SK-N-MC (cell line): ENCODE results near the gene GARIN5A.

ENCODE experiments used
- DNase-seq: peaks from one replicate; pipeline ENCODE4 v3.0.0-alpha.2; 2011; ENCODE audit warnings: low read depth, low spot score
- H3K27ac ChIP-seq: fragments of 200-600 bp; sonication (generic); 2 replicates; pipeline ENCODE4 v1.5.1; 2016; ENCODE audit warnings: mixed run types
- H3K36me3 ChIP-seq: fragments of 200-600 bp; sonication (generic); 2 replicates; pipeline ENCODE4 v1.6.1; 2017; ENCODE audit warnings: antibody characterized with exemption, low read length, mixed read lengths; ENCODE audit not compliant: insufficient read depth
- H3K4me3 ChIP-seq: fragments of 200-600 bp; sonication (generic); 2 replicates; pipeline ENCODE4 v1.5.1; 2016
- H3K9ac ChIP-seq: fragments of 200-600 bp; sonication (generic); 2 replicates; pipeline ENCODE4 v1.8.0; 2017; ENCODE audit warnings: mixed run types, mixed read lengths; ENCODE audit not compliant: insufficient read length
- H3K9me3 ChIP-seq: fragments of 200-600 bp; sonication (generic); 2 replicates; pipeline ENCODE4 v1.6.1; 2017; ENCODE audit warnings: low read depth, mild to moderate bottlenecking, antibody characterized with exemption, low read length, moderate library complexity, mixed read lengths
- EZH2 ChIP-seq: fragments of 200-600 bp; sonication (generic); IDR thresholded peaks from one replicate; pipeline ENCODE4 v1.6.1; 2017; ENCODE audit warnings: antibody characterized with exemption
- FOXP2 ChIP-seq: optimal IDR thresholded peaks from 2 replicates; pipeline ENCODE3; 2011; ENCODE audit warnings: mild to moderate bottlenecking, moderate library complexity; ENCODE audit not compliant: insufficient read depth; ENCODE audit errors: extremely low read length, control extremely low read depth
- POLR2AphosphoS5 ChIP-seq: IDR thresholded peaks from 2 replicates; pipeline ENCODE4 v1.6.1; 2012; ENCODE audit warnings: mild to moderate bottlenecking, low read depth, low read length, borderline replicate concordance

The GARIN5A gene

GRCh38 chr19:50510700-50511068, 34.0 kb upstream of the GARIN5A start:
- TF ChIP-seq FOXP2 (no peak), EZH2 (no peak), POLR2AphosphoS5 (no peak)
- H3K9ac ChIP-seq, result peak overlapping the region; percentile 51
- H3K36me3 ChIP-seq, result no peaks in the 10 kb centered on the region
- H3K27ac ChIP-seq, result no peak overlapping the region; the same call in 1 of the 2 replicates
- no peaks in the 10 kb centered on the region for H3K9me3 ChIP-seq
- peak overlapping the region; percentile 85 for H3K4me3 ChIP-seq
- DNase-seq, result no peak

- Histone ChIP-seq H3K9ac (no peak overlapping the region), H3K36me3 (no peaks in the 10 kb centered on the region), H3K4me3 (peak overlapping the region; percentile 85), H3K27ac (no peak overlapping the region), H3K9me3 (no peaks in the 10 kb centered on the region)
- TF ChIP-seq FOXP2, result no peak
- DNase-seq, result no peak
Observed at GRCh38 chr19:50510121-50510670, 33.5 kb upstream of the GARIN5A start.

- no peak for DNase-seq
- Histone ChIP-seq H3K9ac (no peak overlapping the region), H3K36me3 (no peaks in the 10 kb centered on the region), H3K4me3 (no peak overlapping the region), H3K27ac (no peak overlapping the region), H3K9me3 (no peaks in the 10 kb centered on the region)
- TF ChIP-seq EZH2, result no peak
- TF ChIP-seq FOXP2, result no peak
- TF ChIP-seq POLR2AphosphoS5, result no peak
Observed at GRCh38 chr19:50509366-50509765, 32.7 kb upstream of the GARIN5A start.

GRCh38 chr19:50508843-50509190, 32.2 kb upstream of the GARIN5A start:
- Histone ChIP-seq H3K9ac (no peak overlapping the region), H3K9me3 (no peaks in the 10 kb centered on the region), H3K27ac (no peak overlapping the region), H3K36me3 (no peaks in the 10 kb centered on the region), H3K4me3 (no peak overlapping the region)
- TF ChIP-seq EZH2, result no peak
- TF ChIP-seq POLR2AphosphoS5, result no peak
- TF ChIP-seq FOXP2, result no peak
- DNase-seq, result no peak

- H3K9me3 ChIP-seq, result no peaks in the 10 kb centered on the region
- TF ChIP-seq POLR2AphosphoS5 (no peak), EZH2 (no peak), FOXP2 (no peak)
- no peak overlapping the region for H3K27ac ChIP-seq
- no peak overlapping the region for H3K4me3 ChIP-seq
- no peaks in the 10 kb centered on the region for H3K36me3 ChIP-seq
- no peak for DNase-seq
- no peak overlapping the region for H3K9ac ChIP-seq
Observed at GRCh38 chr19:50507376-50507775, 30.7 kb upstream of the GARIN5A start.

- Histone ChIP-seq H3K36me3 (no peaks in the 10 kb centered on the region), H3K4me3 (no peak overlapping the region), H3K9me3 (no peaks in the 10 kb centered on the region), H3K27ac (no peak overlapping the region), H3K9ac (no peak overlapping the region)
- no peak for DNase-seq
- TF ChIP-seq EZH2 (no peak), FOXP2 (no peak)
Observed at GRCh38 chr19:50506700-50507099, 30.1 kb upstream of the GARIN5A start.

GRCh38 chr19:50505856-50506611, 29.4 kb upstream of the GARIN5A start:
- DNase-seq, result no peak
- no peak overlapping the region for H3K27ac ChIP-seq
- H3K36me3 ChIP-seq, result no peaks in the 10 kb centered on the region
- no peak overlapping the region for H3K9ac ChIP-seq
- no peak overlapping the region for H3K4me3 ChIP-seq
- TF ChIP-seq POLR2AphosphoS5 (no peak), EZH2 (no peak), FOXP2 (no peak)
- no peaks in the 10 kb centered on the region for H3K9me3 ChIP-seq

- Histone ChIP-seq H3K9ac (no peak overlapping the region), H3K27ac (no peak overlapping the region), H3K36me3 (no peaks in the 10 kb centered on the region), H3K9me3 (no peaks in the 10 kb centered on the region), H3K4me3 (no peak overlapping the region)
- no peak for DNase-seq
- no peak for TF ChIP-seq POLR2AphosphoS5
- no peak for TF ChIP-seq EZH2
- TF ChIP-seq FOXP2, result no peak
Observed at GRCh38 chr19:50501568-50502475, 25.2 kb upstream of the GARIN5A start.
